Tibial nerve (tissue), 3 donors: ENCODE measurements around the gene CNOT6.

Experiments used
- POLR2A ChIP-seq, 2 donors: fragments of 450-650 bp; IDR thresholded peaks; one replicate each; pipeline ENCODE4 v1.6.1; 2017; ENCODE audit warnings: antibody characterized with exemption in 2 of 2, mild to moderate bottlenecking in 2 of 2, moderate library complexity in 2 of 2
- TF ChIP-seq, protein P1 (sequence below), 5 experiments: fragments of 200-600 bp in 3 of 5; fragments of 450-650 bp in 2 of 5; sonication (generic) in 3 of 5; IDR thresholded peaks; one replicate each; pipeline ENCODE4 v1.5.1; 2016 to 2019; ENCODE audit warnings: antibody characterized with exemption in 5 of 5, mild to moderate bottlenecking in 3 of 5, moderate library complexity in 2 of 5

DNA sequence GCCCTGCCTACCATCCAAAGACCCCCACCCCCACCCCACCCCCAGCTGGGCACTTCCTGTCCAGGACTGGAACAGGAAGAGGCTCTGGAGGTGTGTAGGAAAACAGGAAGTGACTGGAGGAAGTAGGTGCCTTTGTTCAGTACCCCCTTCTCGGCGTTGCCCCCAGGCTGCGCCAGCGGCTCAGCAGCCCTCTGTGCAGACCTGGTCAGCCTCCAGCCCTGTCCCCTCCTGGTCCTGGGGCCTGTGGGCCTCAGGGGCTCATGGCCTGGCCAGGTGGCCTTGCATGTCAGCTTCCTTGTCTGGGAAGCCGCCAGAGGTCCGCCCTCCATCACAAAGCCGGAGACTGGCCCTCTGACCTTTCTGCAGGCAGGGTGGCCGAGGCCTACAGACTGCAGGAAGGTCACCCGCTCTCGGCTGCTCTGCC, 129.2 kb downstream of the CNOT6 start:
- TF ChIP-seq, protein P1, sequence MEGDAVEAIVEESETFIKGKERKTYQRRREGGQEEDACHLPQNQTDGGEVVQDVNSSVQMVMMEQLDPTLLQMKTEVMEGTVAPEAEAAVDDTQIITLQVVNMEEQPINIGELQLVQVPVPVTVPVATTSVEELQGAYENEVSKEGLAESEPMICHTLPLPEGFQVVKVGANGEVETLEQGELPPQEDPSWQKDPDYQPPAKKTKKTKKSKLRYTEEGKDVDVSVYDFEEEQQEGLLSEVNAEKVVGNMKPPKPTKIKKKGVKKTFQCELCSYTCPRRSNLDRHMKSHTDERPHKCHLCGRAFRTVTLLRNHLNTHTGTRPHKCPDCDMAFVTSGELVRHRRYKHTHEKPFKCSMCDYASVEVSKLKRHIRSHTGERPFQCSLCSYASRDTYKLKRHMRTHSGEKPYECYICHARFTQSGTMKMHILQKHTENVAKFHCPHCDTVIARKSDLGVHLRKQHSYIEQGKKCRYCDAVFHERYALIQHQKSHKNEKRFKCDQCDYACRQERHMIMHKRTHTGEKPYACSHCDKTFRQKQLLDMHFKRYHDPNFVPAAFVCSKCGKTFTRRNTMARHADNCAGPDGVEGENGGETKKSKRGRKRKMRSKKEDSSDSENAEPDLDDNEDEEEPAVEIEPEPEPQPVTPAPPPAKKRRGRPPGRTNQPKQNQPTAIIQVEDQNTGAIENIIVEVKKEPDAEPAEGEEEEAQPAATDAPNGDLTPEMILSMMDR (IDR thresholded peaks at IDR 0.05) = no peak
- TF ChIP-seq POLR2A (IDR thresholded peaks at IDR 0.05) = no peak
